Stimulated activated CD8-positive, alpha-beta memory T cell treated with anti-CD3 and anti-CD28 coated beads, Interleukin-7, amount 100 ng/mL, for 24 hours (primary cell): ENCODE measurements around the gene CDCP2.
A peak's percentile ranks its signal among the peaks of the same experiment; 100 is the strongest.

ENCODE experiments used
- DNase-seq: peaks from one replicate; pipeline ENCODE4 v3.0.0-alpha.2; 2020; ENCODE audit warnings: low read depth

CDCP2 gene

GRCh38 chr1:54136963-54137533 lies 15.8 kb downstream of the CDCP2 start:
- DNase-seq: no peak

- DNase-seq: no peak
Measured at GRCh38 chr1:54136269-54136896, 16.4 kb downstream of the CDCP2 start.

GRCh38 chr1:54135436-54136120 lies 17.2 kb downstream of the CDCP2 start:
- DNase-seq: no peak

GRCh38 chr1:54134295-54134694 lies 18.5 kb downstream of the CDCP2 start:
- no peak for DNase-seq

GRCh38 chr1:54132495-54132894 lies 20.3 kb downstream of the CDCP2 start:
- DNase-seq: no peak

GRCh38 chr1:54131419-54131818 lies 21.4 kb downstream of the CDCP2 start:
- DNase-seq: no peak

- DNase-seq: no peak
Measured at GRCh38 chr1:54129858-54130257, 22.9 kb downstream of the CDCP2 start.

GRCh38 chr1:54127594-54128300 lies 25.1 kb downstream of the CDCP2 start:
- DNase-seq: no peak

- no peak for DNase-seq
Measured at GRCh38 chr1:54126271-54126815, 26.5 kb downstream of the CDCP2 start.

- DNase-seq: no peak
Measured at GRCh38 chr1:54125386-54126070, 27.3 kb downstream of the CDCP2 start.

- DNase-seq: no peak
Measured at GRCh38 chr1:54124906-54125305, 27.9 kb downstream of the CDCP2 start.

GRCh38 chr1:54124472-54124871 lies 28.3 kb downstream of the CDCP2 start:
- no peak for DNase-seq

GRCh38 chr1:54122992-54123391 lies 29.8 kb downstream of the CDCP2 start:
- no peak for DNase-seq

GRCh38 chr1:54122135-54122751 lies 30.6 kb downstream of the CDCP2 start:
- no peak for DNase-seq

GRCh38 chr1:54121482-54122134 lies 31.2 kb downstream of the CDCP2 start:
- DNase-seq: peak; percentile 46

GRCh38 chr1:54120698-54121481 lies 31.9 kb downstream of the CDCP2 start:
- no peak for DNase-seq

GRCh38 chr1:54120018-54120697 lies 32.6 kb downstream of the CDCP2 start:
- DNase-seq: no peak

- DNase-seq: no peak
Measured at GRCh38 chr1:54118704-54119103, 34.1 kb downstream of the CDCP2 start.

- DNase-seq: no peak
Measured at GRCh38 chr1:54117815-54118563, 34.8 kb downstream of the CDCP2 start.
